OCI-LY7 (cell line): ENCODE data around the gene DAGLA. TPM values are rescaled to one million over a fixed set of nuclear protein-coding genes. Genes with fewer than 3 reads are reported as not detected.

Source experiments
- BruUV-seq: library from RNA; stranded (reverse); fragments of 400-500 nt; replicated peaks from 2 replicates; lab custom pipeline; 2021; lab: Mats Ljungman, UMichigan
- CTCF ChIA-PET: fragments of 300-600 bp; sonication (Branson Sonifier 250); formaldehyde crosslinking; loops from one replicate; lab custom pipeline; 2022; ENCODE audit warnings: antibody characterized with exemption; ENCODE audit not compliant: unreplicated experiment; lab: Charles Lee
- POLR2A ChIA-PET: fragments of 300-600 bp; sonication (Branson Sonifier 250); formaldehyde crosslinking; loops from one replicate; lab custom pipeline; 2022; ENCODE audit warnings: antibody characterized with exemption; lab: Charles Lee
- DNase-seq: peaks from one replicate; pipeline ENCODE4 v3.0.0-alpha.2; 2015; ENCODE audit warnings: low spot score
- H2AFZ ChIP-seq: fragments of 200-600 bp; sonication (generic), shearing (Covaris generic); 2 replicates; pipeline ENCODE4 v1.6.1; 2014; ENCODE audit warnings: mild to moderate bottlenecking, antibody characterized with exemption, low read length, moderate library complexity
- H3K27ac ChIP-seq: fragments of 200-600 bp; sonication (generic); 2 replicates; pipeline ENCODE4 v1.5.1; 2014; ENCODE audit warnings: mixed run types, low read depth, mild to moderate bottlenecking, moderate library complexity, low read length, inconsistent platforms; ENCODE audit not compliant: poor library complexity, severe bottlenecking
- H3K36me3 ChIP-seq: fragments of 200-600 bp; sonication (generic); 2 replicates; pipeline ENCODE4 v1.6.1; 2014; ENCODE audit warnings: mild to moderate bottlenecking, antibody characterized with exemption, low read length, moderate library complexity, mixed read lengths; ENCODE audit not compliant: insufficient read depth
- H3K4me1 ChIP-seq: fragments of 200-600 bp; sonication (generic); 2 replicates; pipeline ENCODE4 v1.5.1; 2014; ENCODE audit warnings: mild to moderate bottlenecking, low read length; ENCODE audit not compliant: insufficient read depth, poor library complexity, severe bottlenecking
- H3K4me2 ChIP-seq: fragments of 200-600 bp; sonication (generic); 2 replicates; pipeline ENCODE4 v1.6.1; 2014; ENCODE audit warnings: mild to moderate bottlenecking, low read length
- H3K4me3 ChIP-seq: fragments of 200-600 bp; sonication (generic); 2 replicates; pipeline ENCODE4 v1.5.1; 2014; ENCODE audit warnings: mild to moderate bottlenecking, low read depth, low read length; ENCODE audit not compliant: poor library complexity, severe bottlenecking
- H3K79me2 ChIP-seq: fragments of 200-600 bp; sonication (generic); 2 replicates; pipeline ENCODE4 v1.6.1; 2016; ENCODE audit warnings: low read depth, mild to moderate bottlenecking, low read length, moderate library complexity, mixed read lengths; ENCODE audit not compliant: insufficient read depth
- H3K9me2 ChIP-seq: fragments of 200-600 bp; sonication (generic); 2 replicates; pipeline ENCODE4 v1.6.1; 2016; ENCODE audit warnings: mild to moderate bottlenecking, low read length, mixed read lengths; ENCODE audit not compliant: insufficient read depth
- H3K9me3 ChIP-seq: fragments of 200-600 bp; sonication (generic); 2 replicates; pipeline ENCODE4 v1.6.1; 2014; ENCODE audit warnings: mild to moderate bottlenecking, mixed run types, low read length, mixed read lengths
- H4K20me1 ChIP-seq: fragments of 200-600 bp; sonication (generic); 2 replicates; pipeline ENCODE4 v1.6.1; 2014; ENCODE audit warnings: mild to moderate bottlenecking, antibody characterized with exemption, low read length, moderate library complexity, mixed read lengths; ENCODE audit not compliant: insufficient read depth
- EZH2phosphoT487 ChIP-seq: fragments of 200-600 bp; sonication (generic); IDR thresholded peaks from 2 replicates; pipeline ENCODE4 v1.6.1; 2018; ENCODE audit warnings: low read depth, borderline replicate concordance, mild to moderate bottlenecking, mixed run types, antibody characterized with exemption, low read length, moderate library complexity, mixed read lengths
- intact Hi-C: fragments of 100-400 bp; cut with micrococcal nuclease; formaldehyde crosslinking; loops from one replicate; pipeline ENCODE4 v1.10.0; 2022; ENCODE audit not compliant: unreplicated experiment
- total RNA-seq, 2 experiments: library from RNA; depleted of rRNA in 1 of 2; stranded (reverse); fragments of >200 nt in 1 of 2; shearing (Covaris generic) in 1 of 2; gene quantifications; 2 replicates each; pipeline ENCODE4 v1.2.3, GENCODE V29; 2014 to 2022
- TF ChIP-seq, protein P1 (sequence below): fragments of 200-600 bp; sonication (generic); conservative IDR thresholded peaks from 2 replicates; pipeline ENCODE4 v1.5.1; 2014; ENCODE audit warnings: mild to moderate bottlenecking, antibody characterized with exemption, low read length, moderate library complexity, mixed read lengths

Gene DAGLA
- total RNA-seq, 2 experiments from 2014 or later, result not detected

DNA sequence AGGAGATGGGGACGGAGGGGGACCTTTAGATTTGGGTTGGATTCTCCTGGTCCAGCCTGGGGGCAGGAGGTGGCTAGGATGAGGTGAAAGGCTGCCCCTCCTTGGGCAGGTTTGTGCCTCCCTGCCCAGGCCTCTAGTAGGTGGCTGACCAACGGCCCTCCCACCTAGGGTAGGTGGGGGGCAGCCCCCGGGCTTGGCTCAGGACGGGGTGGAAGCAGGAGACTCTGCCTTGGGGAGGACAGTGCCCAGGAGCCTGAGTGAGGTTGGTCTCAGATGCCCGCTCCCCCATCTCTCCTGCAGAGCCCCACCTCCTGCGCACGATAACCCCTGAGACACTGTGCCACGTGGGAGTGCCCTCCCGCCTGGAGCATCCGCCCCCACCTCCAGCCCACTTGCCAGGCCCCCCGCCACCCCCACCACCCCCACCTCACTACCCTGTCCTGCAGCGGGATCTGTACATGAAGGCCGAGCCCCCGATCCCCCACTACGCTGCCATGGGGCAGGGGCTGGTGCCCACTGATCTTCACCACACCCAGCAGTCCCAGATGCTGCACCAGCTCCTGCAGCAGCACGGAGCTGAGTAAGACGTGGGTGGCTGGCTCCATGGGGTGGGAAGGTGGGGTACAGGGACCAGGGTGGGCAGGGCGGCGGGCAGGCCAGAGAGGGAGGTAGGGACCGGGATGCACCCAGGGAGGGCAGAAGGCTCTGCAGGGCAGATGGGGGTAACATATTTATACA, 89.9 kb downstream of the DAGLA start:
- no TSS peak for BruUV-seq
- ChIA-PET POLR2A (no interaction called here), CTCF (no interaction called here)
- H3K79me2 ChIP-seq, result no peaks in the 10 kb centered on the region
- no peaks in the 10 kb centered on the region for H3K9me3 ChIP-seq
- H3K9me2 ChIP-seq, result no peaks in the 10 kb centered on the region
- no peak overlapping the region for H2AFZ ChIP-seq
- DNase-seq, result no peak
- H3K4me1 ChIP-seq, result peaks cover 9% of the 10 kb centered on the region
- no peak overlapping the region for H3K27ac ChIP-seq
- H3K36me3 ChIP-seq, result no peaks in the 10 kb centered on the region
- no peak overlapping the region for H3K4me2 ChIP-seq
- TF ChIP-seq, protein P1, sequence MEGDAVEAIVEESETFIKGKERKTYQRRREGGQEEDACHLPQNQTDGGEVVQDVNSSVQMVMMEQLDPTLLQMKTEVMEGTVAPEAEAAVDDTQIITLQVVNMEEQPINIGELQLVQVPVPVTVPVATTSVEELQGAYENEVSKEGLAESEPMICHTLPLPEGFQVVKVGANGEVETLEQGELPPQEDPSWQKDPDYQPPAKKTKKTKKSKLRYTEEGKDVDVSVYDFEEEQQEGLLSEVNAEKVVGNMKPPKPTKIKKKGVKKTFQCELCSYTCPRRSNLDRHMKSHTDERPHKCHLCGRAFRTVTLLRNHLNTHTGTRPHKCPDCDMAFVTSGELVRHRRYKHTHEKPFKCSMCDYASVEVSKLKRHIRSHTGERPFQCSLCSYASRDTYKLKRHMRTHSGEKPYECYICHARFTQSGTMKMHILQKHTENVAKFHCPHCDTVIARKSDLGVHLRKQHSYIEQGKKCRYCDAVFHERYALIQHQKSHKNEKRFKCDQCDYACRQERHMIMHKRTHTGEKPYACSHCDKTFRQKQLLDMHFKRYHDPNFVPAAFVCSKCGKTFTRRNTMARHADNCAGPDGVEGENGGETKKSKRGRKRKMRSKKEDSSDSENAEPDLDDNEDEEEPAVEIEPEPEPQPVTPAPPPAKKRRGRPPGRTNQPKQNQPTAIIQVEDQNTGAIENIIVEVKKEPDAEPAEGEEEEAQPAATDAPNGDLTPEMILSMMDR, result no peak
- TF ChIP-seq EZH2phosphoT487, result no peak
- intact Hi-C loops, result no loop called here
- H4K20me1 ChIP-seq, result no peaks in the 10 kb centered on the region
- no peak overlapping the region for H3K4me3 ChIP-seq

DNA sequence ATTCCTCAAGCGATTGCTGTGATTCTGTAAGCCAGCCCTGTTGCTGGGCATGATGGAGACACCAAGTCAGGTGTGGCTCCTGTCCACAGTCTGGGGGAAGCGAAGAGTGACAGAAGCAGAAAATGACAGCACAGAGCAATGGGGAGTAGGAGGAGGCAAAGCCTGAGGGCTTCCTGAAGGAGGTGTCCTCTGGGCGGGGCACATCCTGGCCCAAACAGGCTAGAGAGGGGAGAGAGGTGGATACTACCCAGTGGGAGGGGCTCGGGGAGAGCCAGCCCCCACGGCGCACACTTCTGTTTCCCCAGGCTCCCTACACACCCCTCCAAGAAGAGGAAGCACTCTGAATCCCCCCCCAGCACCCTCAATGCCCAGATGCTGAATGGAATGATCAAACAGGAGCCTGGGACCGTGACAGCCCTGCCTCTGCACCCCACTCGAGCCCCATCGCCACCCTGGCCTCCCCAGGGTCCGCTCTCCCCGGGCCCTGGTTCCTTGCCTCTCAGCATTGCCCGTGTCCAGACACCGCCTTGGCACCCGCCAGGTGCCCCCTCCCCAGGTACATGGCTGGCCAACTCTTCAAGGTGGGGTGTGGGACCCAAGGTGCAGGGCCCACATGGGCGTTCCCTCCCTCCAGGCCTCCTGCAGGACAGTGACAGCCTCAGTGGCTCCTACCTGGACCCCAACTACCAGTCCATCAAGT, 91.2 kb downstream of the DAGLA start:
- Histone ChIP-seq H3K36me3 (no peaks in the 10 kb centered on the region), H4K20me1 (no peaks in the 10 kb centered on the region), H3K27ac (no peak overlapping the region), H3K4me3 (no peak overlapping the region), H3K4me1 (peaks cover 9% of the 10 kb centered on the region), H3K4me2 (no peak overlapping the region), H3K9me3 (no peaks in the 10 kb centered on the region), H3K9me2 (no peaks in the 10 kb centered on the region), H3K79me2 (no peaks in the 10 kb centered on the region), H2AFZ (no peak overlapping the region)
- POLR2A ChIA-PET, result no interaction called here
- CTCF ChIA-PET, result no interaction called here
- BruUV-seq, result no TSS peak
- intact Hi-C loops, result no loop called here
- TF ChIP-seq, protein P1, result no peak
- TF ChIP-seq EZH2phosphoT487, result no peak
- DNase-seq, result no peak
